GM19324 (cell line): ENCODE data around the gene TNIP3.

Experiments used
- ATAC-seq: cut with Tn5 transposase; IDR thresholded peaks from one replicate; pipeline ENCODE4 v1.9.1; 2021; ENCODE audit warnings: mild to moderate bottlenecking, moderate library complexity; ENCODE audit not compliant: unreplicated experiment, low FRiP score

The TNIP3 gene

GRCh38 chr4:121140716-121141460, 23.2 kb downstream of the TNIP3 start:
- ATAC-seq: no peak

DNA sequence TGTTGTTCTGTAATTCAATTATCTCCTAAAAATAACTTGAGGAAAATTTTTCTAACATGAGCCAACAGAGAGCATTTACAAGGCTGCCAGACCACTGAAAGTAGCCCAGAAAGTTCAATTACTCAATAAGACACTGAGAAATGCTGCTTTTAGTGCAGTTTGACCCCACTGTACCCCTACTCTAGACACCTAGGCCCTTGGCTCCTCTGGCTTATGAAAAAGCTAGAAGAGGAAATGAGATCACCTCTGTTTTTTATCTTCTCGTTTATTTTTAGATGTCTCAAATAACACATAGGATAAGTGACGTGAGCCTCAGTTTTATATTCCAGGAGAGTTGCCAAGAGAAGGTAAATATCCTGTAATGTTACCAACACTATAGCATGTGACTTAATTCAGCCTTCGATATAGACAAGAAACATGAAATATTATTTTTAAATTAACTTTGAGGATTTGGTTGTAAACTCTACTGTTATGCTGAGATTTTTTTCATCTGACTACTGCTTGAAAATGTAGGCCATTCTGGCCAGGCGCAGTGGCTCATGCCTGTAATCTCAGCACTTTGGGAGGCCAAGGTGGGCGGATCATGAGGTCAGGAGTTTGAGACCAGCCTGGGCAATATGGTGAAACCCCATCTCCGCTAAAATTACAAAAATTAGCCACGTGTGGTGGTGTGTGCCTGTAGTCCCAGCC, 24.4 kb downstream of the TNIP3 start:
- ATAC-seq: peak; percentile 58

DNA sequence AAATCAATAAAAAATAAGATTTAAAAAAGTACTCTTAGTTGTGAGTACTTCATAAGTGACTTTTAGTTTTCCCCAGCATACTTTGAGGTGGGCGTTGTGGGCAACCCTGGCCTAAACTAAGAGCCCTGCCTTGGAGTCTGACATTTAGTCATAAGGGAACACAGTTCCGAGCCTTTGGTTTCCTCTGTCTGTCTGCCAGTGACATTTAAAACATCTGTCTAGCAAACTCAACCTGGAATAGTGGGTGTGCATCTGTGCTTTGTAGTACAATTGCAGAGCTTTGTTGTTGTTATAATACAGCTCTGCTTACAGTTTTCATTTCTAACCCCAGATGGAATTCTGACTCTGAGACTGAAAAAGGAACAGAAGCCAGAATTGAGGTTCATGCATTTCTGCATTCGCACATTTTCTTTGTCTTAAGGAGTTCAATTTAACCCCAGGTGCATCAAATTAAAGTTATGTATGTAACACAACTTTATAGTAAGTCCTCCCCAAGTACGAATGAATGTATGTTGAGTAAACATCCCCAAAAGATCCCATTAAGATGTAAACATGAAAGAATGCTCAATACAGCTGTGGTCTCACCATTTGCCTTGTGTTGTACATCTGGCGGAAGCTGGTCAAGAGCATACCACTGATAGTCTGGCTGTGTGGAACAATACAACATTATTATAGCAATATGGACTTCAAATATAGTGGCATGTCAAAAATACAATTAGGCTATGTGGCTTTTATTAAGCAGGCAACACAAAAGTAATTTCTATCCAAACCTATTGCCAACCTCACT, 25.9 kb downstream of the TNIP3 start:
- no peak for ATAC-seq

DNA sequence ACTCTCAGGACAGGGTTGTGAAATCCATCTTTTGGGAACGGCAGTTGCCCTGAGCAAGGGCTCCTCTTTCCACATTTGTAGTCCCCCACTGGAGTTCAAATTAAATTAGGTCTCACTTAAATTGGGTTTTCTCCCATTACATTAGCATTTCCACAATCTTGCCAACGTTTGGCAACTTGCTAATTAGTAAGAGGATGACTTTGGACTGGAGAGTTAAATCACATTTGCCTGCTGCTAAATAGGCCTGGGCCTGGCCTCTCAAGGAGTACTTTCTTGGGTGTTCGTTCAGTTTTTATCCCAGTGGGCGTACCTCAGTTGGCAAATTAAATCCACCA, 33.8 kb downstream of the TNIP3 start:
- no peak for ATAC-seq

DNA sequence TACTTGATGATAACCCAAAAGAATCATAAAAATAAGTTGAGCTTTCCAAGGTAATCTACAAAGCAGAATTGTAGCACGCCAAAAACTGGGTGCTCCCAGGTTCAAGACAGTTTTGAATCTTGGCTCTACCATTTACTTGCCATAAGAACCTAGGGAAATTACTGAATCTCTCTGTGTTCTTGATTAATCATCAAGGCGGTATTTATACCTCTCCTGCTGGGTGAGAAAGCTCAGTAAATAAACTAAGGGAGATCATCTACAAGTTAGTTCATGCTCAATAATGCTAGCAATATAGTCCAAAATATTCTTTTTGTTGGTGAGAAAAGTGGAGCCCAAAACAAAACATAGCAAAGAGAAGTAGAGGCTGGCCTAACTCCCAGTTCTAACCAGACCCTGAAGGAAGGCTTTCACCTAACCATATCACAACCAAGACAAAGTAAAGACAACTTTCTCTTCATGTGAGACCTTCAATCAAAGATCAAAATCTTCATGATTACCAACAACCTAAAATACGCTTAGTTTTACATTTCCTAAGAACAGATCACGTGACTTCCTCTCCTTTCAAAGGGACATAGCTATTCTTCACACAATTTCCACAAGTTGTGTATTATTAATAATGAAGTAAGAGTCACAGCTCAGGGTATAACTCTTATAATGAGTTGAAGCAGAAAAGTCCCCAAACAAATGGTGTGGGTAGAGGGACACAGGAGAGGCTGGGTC, 34.4 kb downstream of the TNIP3 start:
- ATAC-seq: no peak

GRCh38 chr4:121127100-121127499, 37.0 kb downstream of the TNIP3 start:
- ATAC-seq: no peak

DNA sequence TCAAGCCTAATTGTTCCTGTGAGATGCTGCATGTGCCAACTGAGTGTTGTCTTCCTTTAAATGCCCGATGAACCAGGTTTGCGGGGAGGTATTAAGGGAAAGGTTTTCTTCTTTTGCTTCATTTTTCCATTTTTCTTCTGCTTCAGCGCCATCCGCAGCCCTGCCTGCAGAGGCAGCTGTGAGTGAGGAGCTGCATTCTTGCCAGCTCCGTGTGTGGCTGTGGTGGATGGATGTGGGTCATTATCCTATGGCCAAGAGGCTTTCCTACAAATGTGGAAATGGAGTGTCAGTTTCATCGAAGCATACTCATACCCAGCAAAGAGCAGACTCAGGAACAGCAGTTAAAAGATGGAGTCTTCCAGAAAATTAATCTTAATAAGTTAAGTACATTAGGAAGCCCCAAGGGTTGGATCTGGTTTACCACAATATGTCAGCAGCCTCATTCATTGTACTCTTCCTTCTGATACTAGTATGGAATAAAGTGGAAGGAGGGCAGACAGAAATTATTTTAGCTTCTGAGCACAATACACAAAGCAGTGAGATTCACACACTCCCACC, 37.6 kb downstream of the TNIP3 start:
- no peak for ATAC-seq

- ATAC-seq: no peak
Measured at GRCh38 chr4:121125498-121125885, 38.6 kb downstream of the TNIP3 start.

- ATAC-seq: no peak
Measured at GRCh38 chr4:121122661-121123060, 41.5 kb downstream of the TNIP3 start.

- ATAC-seq: no peak
Measured at GRCh38 chr4:121119715-121120114, 44.4 kb downstream of the TNIP3 start.

DNA sequence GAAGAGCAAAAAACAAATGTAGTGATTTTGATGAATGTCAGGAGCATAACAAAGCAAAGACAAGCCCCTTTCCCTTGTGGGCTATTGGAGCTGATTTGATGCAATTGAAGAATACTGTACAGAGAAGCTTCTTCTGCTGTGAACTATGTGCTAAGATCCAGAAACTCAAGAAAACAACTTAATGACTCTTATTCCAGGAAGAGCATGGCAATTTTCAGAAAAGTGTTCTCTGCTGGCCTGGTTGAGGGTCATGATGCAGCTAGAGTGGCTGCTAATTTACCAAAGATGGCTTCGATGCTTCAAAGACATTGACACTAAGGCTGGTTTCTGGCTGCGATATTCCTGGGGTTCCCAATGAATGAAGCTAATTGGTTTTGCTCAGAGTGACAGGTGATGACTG, 45.8 kb downstream of the TNIP3 start:
- no peak for ATAC-seq

GRCh38 chr4:121114756-121115155, 49.4 kb downstream of the TNIP3 start:
- no peak for ATAC-seq

DNA sequence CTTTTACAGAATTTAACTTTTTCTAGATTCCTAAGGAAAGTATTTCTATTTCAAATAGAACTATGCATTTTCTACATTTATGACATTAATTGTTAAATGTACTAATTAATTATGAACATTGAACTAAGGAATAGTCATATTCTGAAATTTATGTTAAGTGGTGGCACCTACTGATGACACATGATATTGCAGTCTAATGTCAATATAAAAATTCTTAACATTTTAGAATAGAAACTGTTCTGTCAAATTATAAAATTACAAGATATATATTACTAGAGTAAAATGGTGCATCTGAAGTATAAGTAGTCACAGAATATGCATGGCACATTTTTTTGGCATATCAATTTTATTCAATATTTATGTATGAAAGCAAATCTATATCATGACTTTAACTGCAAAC, 51.6 kb downstream of the TNIP3 start:
- no peak for ATAC-seq

- no peak for ATAC-seq
Measured at GRCh38 chr4:121108557-121108956, 55.6 kb downstream of the TNIP3 start.

DNA sequence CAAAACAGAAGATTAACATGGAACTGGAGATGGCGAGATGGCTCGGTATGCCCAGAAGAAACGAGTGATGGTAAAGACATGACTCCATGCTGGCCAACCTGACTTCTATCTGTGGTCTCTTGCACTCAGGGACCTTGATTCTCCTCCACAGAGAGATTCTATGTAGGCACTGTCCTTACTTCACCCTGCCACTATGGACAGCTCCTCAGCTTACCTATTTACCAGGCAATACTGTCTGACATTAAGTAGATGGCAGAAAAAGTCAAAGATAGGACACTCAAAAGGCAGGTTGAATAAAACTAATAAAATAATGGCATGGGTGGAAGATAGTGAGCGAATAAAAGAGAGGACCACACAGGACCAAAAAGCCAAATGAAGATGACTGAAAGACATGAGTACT, 56.6 kb downstream of the TNIP3 start:
- no peak for ATAC-seq

DNA sequence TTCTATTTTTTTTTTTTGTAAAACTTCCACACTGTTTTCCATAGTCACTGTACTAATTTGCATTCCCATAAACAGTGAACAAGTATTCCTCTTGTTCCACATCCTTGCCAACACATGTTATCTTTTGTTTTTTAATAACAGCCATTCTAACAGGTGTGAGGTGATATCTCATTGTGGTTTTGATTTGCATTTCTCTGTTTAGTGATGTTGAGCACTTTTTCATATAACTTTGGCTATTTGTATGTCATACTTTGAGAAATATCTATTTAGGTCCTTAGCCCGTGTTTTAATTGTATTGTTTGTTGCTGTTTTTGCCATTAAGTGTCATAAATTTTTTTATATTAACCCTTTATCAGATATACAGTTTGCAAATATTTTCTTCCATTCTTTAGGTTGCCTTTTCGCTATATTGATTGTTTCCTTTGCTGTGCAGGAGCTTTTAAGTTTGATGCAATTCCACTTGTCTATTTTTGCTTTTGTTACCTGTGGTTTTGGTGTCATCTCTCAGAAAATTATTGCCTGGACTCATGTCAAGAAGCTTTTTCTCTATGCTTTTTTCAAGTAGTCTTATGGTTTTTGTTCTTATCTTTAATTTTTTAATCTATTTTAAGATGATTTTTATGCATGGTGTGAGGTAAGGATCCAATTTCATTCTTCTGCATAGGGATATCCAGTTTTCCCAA, 63.9 kb downstream of the TNIP3 start:
- peak; percentile 54 for ATAC-seq

GRCh38 chr4:121098266-121098665, 65.9 kb downstream of the TNIP3 start:
- no peak for ATAC-seq

- ATAC-seq: no peak
Measured at GRCh38 chr4:121096629-121097028, 67.5 kb downstream of the TNIP3 start.

- ATAC-seq: no peak
Measured at GRCh38 chr4:121096191-121096590, 67.9 kb downstream of the TNIP3 start.
